Naive B cell (primary cell): Measurements from ENCODE around the gene IL3RA. TPM values are rescaled to one million over a fixed set of nuclear protein-coding genes. Genes with fewer than 3 reads are reported as not detected.

Source experiments
- ATAC-seq, 2 donors: fragments of 150-1000 bp; cut with Tn5 transposase; 2 replicates each; pipeline ENCODE4 v1.10.0; 2021; ENCODE audit warnings: low read depth in 2 of 2, mild to moderate bottlenecking in 2 of 2, moderate library complexity in 2 of 2
- DNase-seq: peaks from one replicate; pipeline ENCODE4 v3.0.0; 2022
- H3K27ac Mint-ChIP-seq, 6 donors: one replicate each; pipeline ENCODE4 v1.8.0; 2020 to 2022; ENCODE audit warnings: mild to moderate bottlenecking in 6 of 6, mixed read lengths in 6 of 6, moderate library complexity in 5 of 6, inconsistent platforms in 2 of 6
- H3K27me3 Mint-ChIP-seq, 3 donors: one replicate each; pipeline ENCODE4 v1.8.0; 2021 to 2022; ENCODE audit warnings: mixed read lengths in 3 of 3, mild to moderate bottlenecking in 1 of 3
- H3K36me3 Mint-ChIP-seq, 2 donors: one replicate each; pipeline ENCODE4 v1.8.0; 2020 to 2022; ENCODE audit warnings: mixed read lengths in 2 of 2, inconsistent platforms in 1 of 2, mild to moderate bottlenecking in 1 of 2
- H3K4me1 Mint-ChIP-seq, 3 donors: one replicate each; pipeline ENCODE4 v1.8.0; 2020 to 2022; ENCODE audit warnings: mixed read lengths in 3 of 3, inconsistent platforms in 1 of 3, mild to moderate bottlenecking in 1 of 3, moderate library complexity in 1 of 3
- H3K4me3 Mint-ChIP-seq, 8 donors: one replicate each; pipeline ENCODE4 v1.8.0; 2020 to 2022; ENCODE audit warnings: mild to moderate bottlenecking in 8 of 8, mixed read lengths in 8 of 8, moderate library complexity in 8 of 8, inconsistent platforms in 2 of 8
- H3K9me3 Mint-ChIP-seq, 7 donors: one replicate each; pipeline ENCODE4 v1.8.0; 2020 to 2022; ENCODE audit warnings: mixed read lengths in 7 of 7, mild to moderate bottlenecking in 5 of 7, inconsistent platforms in 2 of 7, moderate library complexity in 1 of 7
- polyA plus RNA-seq, 6 donors: library from polyadenylated mRNA; unstranded; fragments of 300-500 nt; fragmentation: Illumina TruSeq; gene quantifications; one replicate each; pipeline ENCODE4 v1.2.3, GENCODE V29; 2021; ENCODE audit warnings: low read depth in 6 of 6

The IL3RA gene
- polyA plus RNA-seq, 6 donors from 2014 or later: 4.1 to 33.6 (median 7.5) TPM

DNA sequence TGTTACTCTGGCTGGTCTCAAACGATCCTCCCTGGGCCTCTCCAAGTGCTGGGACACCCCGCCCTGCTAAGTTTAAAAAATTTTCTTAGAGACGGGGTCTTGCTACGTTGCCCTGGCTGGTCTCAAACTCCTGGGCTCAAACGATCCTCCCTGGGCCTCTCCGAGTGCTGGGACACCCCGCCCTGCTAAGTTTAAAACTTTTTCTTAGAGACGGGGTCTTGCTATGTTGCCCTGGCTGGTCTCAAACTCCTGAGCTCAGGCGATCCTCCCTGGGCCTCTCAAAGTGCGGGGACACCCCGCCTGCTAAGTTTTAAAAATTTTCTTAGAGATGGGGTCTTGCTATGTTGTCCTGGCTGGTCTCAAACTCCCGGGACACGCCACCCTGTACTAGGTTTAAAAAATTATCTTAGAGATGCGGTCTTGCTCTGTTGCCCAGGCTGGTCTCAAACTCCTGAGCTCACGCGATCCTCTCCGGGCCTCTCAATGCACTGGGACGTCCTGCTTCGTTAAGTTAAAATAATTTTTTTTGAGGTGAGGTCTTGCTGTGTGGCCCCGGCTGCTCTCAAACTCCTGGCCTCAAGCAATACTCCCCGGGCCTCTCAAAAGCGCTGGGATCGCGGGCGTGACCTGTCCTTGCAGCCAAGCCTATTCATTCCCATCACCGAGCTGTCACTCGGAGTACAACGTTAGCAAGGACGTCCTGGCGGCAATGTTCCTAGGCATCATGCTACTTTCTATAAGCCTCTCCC is 54.2 kb downstream of the IL3RA start:
- Mint-ChIP-seq H3K27me3 (no peaks in the 10 kb centered on the region), H3K9me3 (peaks cover 0 to 5% (median 0%) of the 10 kb centered on the region in 7 donors), H3K36me3 (peaks cover 9 to 29% of the 10 kb centered on the region in 2 donors), H3K4me3 (peak overlapping the region; percentile 88 to 97 (median 93)), H3K4me1 (peaks cover 42 to 55% (median 48%) of the 10 kb centered on the region in 3 donors), H3K27ac (peak overlapping the region in 4 of 6 donors; percentile 62 to 96 (median 82))
- ATAC-seq: no peak
- no peak for DNase-seq

DNA sequence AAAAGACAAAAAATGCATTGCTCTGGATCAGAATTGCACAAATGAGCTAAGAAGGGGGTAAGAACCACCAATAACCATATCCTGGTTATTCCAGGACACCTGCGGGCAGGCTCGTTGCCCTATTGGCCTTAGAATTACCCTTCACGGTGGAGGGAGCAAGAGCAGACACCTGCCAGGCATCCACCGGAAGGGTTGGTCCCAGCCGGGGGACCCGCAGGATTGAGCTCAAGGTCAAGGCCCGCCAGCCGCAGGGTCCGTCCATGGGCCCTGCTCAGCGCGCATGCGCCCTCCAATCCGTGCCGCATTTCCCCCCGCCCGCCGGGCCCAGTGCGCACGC is 54.8 kb downstream of the IL3RA start:
- ATAC-seq (no peak), DNase-seq (peak; percentile 93)
- peaks cover 0 to 5% (median 0%) of the 10 kb centered on the region in 7 donors for H3K9me3 Mint-ChIP-seq
- H3K4me3 Mint-ChIP-seq: peak overlapping the region; percentile 88 to 97 (median 93)
- peaks cover 47 to 58% (median 53%) of the 10 kb centered on the region in 3 donors for H3K4me1 Mint-ChIP-seq
- H3K27ac Mint-ChIP-seq: peak overlapping the region in 5 of 6 donors; percentile 42 to 99 (median 96)
- no peaks in the 10 kb centered on the region for H3K27me3 Mint-ChIP-seq
- H3K36me3 Mint-ChIP-seq: peaks cover 10 to 31% of the 10 kb centered on the region in 2 donors

DNA sequence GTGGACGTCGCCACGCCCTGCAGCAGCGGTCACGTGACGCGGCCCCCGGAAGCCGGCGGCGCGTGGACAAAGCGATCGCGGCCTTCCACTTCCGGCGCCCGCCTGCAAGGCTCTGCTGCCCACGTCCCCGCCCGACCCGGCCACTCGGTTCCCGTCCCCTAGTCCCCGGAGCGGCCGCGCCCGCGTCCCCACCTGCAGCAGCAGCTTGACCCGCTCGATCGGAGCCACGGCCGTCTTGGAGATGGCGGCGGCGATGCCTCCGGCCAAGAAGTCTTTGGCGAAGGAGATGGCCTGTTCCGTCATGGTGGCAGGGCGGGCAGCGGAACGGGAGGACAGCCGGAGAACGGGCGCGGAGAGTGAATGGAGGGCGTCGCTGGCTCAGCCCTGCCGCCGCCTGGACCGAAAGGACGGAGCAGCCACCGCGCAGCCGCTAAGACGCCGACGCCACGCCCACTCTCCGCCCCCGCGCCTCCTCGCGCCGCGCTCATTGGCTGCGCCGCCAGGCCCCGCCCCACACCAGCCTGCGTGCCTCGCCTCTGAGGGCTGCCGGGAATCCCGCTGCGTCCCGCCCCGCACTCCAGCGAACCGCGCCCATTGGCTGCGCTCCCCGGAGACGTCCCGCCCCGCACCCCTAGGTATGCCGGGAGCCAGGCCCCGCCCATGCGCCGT is 55.3 kb downstream of the IL3RA start, which contains the start of gene SLC25A6:
Gene SLC25A6 (minus strand): TSS at position 407 of the 669 bp plus-strand sequence. CDS start 104 bp downstream, at position 303.
- no peaks in the 10 kb centered on the region for H3K27me3 Mint-ChIP-seq
- H3K4me3 Mint-ChIP-seq: peak within 1 kb of the TSS; percentile 88 to 97 (median 93)
- H3K36me3 Mint-ChIP-seq: peaks cover 5 to 26% of the 10 kb centered on the region in 2 donors
- peaks cover 42 to 58% (median 48%) of the 10 kb centered on the region in 3 donors for H3K4me1 Mint-ChIP-seq
- peak within 1 kb of the TSS; percentile 75 to 99 (median 96) for H3K27ac Mint-ChIP-seq
- DNase-seq (peak; percentile 99), ATAC-seq (peak; percentile 94)
- peaks cover 0 to 5% (median 0%) of the 10 kb centered on the region in 7 donors for H3K9me3 Mint-ChIP-seq

DNA sequence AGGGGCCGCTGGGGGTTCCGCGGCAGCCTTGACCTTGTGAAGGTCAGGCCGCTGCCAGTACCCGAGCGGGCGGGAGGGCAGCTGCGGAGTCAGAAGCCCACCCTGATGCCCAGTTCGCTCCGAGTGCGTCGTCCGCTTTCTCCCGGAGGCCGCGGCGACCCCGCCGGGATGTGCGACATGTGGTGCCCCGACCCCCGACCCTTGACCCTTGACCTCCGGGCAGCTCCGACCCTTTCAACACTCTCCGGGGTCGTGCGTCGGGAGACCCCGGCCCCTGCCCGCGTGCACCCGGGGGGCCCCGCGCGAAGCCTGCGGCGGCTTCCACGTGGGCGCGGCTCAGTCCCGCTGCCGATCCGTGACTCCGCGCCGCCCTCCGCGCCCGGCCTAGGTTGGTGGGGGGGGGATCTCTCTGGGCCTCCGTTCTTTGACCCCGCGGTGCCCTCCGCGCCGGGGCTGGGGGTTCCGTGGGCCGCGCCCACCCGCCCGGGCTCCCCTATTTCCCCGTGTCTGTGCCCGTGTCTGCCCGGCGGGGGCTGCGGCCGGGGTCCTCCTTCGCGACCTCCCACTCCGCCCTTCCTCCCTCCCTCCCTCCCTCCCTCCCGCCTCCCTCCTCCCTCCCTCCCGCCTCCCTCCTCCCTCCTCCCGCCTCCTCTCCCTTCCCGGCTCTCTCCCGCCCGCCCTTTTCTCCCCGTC is 55.9 kb downstream of the IL3RA start:
- H3K36me3 Mint-ChIP-seq: peaks cover 5 to 25% of the 10 kb centered on the region in 2 donors
- H3K4me1 Mint-ChIP-seq: peaks cover 42 to 57% (median 47%) of the 10 kb centered on the region in 3 donors
- H3K9me3 Mint-ChIP-seq: peaks cover 0 to 5% (median 0%) of the 10 kb centered on the region in 7 donors
- H3K4me3 Mint-ChIP-seq: peak overlapping the region; percentile 88 to 97 (median 93)
- ATAC-seq: peak; percentile 40 to 44
- no peak for DNase-seq
- H3K27ac Mint-ChIP-seq: peak overlapping the region; percentile 64 to 99 (median 96)
- H3K27me3 Mint-ChIP-seq: no peaks in the 10 kb centered on the region

DNA sequence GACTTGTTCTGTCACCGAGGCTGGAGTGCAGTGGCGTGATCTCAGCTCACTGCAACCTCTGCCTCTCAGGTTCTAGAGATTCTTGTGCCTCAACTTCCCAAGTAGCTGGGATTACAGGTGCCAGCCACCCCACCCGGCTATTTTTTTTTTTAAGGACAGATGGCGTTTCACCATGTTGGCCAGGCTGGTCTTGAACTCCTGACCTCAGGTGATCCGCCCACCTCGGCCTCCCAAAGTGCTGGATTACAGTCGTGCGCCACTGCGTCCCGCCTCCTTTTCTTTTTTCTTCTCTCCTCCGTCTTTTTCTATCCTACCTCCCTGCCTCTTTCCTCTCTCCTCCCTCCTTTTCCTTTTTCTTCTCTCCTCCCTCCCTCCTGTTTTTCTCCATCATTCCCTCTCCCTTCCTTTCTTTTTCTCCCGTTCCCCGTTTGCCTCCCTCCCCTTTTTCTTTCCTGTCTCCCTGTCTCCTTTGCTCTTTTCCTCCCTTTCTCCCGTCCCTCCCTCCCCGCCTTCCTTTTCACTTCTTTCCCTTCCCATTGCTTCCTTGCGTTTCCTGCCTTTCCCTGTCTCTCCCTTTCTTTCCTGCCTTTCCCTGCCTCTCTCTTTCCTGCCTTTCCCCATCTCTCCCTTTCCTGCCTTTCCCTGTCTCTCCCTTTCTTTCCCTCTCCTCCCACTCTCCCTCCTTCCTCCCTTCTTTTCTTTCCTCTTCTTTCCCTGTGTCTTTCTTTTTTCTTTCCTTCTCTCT is 57.5 kb downstream of the IL3RA start:
- H3K9me3 Mint-ChIP-seq: peaks cover 0 to 5% (median 0%) of the 10 kb centered on the region in 7 donors
- H3K4me1 Mint-ChIP-seq: peaks cover 28 to 44% (median 39%) of the 10 kb centered on the region in 3 donors
- DNase-seq (no peak), ATAC-seq (no peak)
- H3K4me3 Mint-ChIP-seq: peak overlapping the region; percentile 84 to 95 (median 87)
- H3K27ac Mint-ChIP-seq: peak overlapping the region in 4 of 6 donors; percentile 56 to 96 (median 82)
- no peaks in the 10 kb centered on the region for H3K27me3 Mint-ChIP-seq
- peaks cover 5 to 10% of the 10 kb centered on the region in 2 donors for H3K36me3 Mint-ChIP-seq

DNA sequence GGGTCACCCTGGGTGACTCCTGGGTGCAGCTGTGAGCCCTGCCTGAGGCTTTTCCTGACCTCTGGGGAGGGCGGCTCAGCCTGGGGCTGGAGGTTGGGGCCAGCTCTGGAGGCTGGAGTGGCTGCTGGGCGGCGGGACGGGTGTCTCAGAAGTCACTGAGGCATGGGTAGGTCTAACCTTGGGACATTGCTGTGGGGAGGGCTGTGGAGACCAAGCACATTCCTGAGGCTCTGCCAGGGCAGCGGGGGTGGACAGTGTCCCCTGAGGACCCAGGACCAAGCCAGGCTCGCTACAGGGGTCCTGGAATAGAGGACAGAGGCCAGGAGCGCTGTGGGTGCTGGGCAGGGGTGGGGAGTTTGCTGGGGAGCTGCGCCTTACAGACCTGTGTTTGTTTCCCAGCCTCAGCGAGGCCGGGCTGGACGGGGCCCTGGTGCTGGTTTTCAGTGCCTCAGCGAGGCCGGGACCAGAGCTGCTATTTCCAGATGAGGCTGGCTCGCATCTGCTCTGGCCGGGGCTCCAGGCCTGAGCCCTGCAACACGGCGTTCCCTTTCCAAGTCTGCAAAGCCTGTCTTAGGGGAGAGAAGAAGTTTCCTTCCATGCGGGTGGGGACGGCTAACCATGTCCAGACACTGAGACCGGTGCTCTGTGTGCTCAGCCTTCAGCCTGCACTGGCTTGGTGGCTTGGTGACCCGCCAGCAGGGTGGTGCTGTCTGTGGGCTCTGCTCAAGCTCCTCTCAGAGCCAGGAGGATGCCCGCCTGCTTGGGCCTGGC is 58.3 kb downstream of the IL3RA start:
- DNase-seq: no peak
- no peaks in the 10 kb centered on the region for H3K27me3 Mint-ChIP-seq
- peaks cover 28 to 39% (median 37%) of the 10 kb centered on the region in 3 donors for H3K4me1 Mint-ChIP-seq
- peak overlapping the region in 6 of 8 donors; percentile 42 to 93 (median 76) for H3K4me3 Mint-ChIP-seq
- peaks cover 0 to 5% (median 0%) of the 10 kb centered on the region in 7 donors for H3K9me3 Mint-ChIP-seq
- H3K27ac Mint-ChIP-seq: peak overlapping the region in 1 of 6 donors; percentile 96
- ATAC-seq: no peak
- peaks cover 5 to 10% of the 10 kb centered on the region in 2 donors for H3K36me3 Mint-ChIP-seq

DNA sequence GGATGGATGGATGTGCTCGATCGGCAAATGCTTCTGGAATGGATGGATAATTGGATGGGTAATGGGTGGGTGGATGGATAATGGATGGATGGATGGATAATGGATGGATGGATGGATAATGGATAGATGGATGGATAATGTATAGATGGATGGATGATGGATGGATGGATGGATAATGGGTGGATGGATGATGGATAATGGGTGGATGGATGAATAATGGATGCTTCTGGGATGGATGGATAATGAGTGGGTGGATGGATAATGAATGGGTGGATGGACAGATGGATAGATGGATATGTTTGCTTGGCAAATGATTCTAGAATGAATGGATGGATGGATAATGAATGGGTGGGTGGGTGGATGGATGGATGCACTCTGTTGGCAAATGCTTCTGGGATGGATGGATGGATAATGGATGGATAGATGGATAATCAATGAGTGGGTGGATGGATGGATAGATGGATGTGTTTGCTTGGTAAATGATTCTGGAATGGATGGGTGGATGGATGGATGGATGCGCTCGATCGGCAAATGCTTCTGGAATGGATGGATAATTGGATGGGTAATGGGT is 59.1 kb downstream of the IL3RA start:
- ATAC-seq (no peak), DNase-seq (no peak)
- Mint-ChIP-seq H3K9me3 (peaks cover 0 to 5% (median 0%) of the 10 kb centered on the region in 7 donors), H3K4me1 (peaks cover 28 to 37% (median 36%) of the 10 kb centered on the region in 3 donors), H3K27me3 (no peaks in the 10 kb centered on the region), H3K36me3 (peaks cover 5 to 10% of the 10 kb centered on the region in 2 donors), H3K4me3 (peak overlapping the region in 3 of 8 donors; percentile 2 to 52 (median 33)), H3K27ac (peak overlapping the region in 2 of 6 donors; percentile 49 to 68)

DNA sequence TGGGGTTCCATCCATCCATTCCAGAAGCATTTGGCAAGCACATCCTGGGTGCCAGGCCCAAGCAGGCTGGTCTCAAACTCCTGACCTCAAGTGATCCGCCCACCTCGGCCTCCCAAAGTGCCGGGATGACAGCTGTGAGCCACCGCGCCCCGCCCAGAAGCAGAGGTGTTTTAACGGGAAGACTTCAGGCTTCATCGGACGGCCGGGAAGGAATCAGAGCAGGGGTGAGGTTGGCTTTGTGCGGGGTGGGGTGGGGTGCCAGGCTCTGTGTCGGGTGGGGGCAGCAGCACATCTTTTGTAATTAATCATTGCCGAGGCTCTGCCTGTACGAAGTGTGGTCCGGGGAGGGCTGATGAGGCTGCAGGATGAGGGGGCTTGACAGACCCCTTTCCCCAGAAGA is 60.4 kb downstream of the IL3RA start:
- peaks cover 28 to 37% (median 30%) of the 10 kb centered on the region in 3 donors for H3K4me1 Mint-ChIP-seq
- H3K36me3 Mint-ChIP-seq: peaks cover 5 to 10% of the 10 kb centered on the region in 2 donors
- no peak overlapping the region for H3K27ac Mint-ChIP-seq
- ATAC-seq: no peak
- no peak for DNase-seq
- peak overlapping the region in 1 of 8 donors; percentile 7 for H3K4me3 Mint-ChIP-seq
- H3K27me3 Mint-ChIP-seq: no peaks in the 10 kb centered on the region
- H3K9me3 Mint-ChIP-seq: peaks cover 0 to 5% (median 0%) of the 10 kb centered on the region in 7 donors

DNA sequence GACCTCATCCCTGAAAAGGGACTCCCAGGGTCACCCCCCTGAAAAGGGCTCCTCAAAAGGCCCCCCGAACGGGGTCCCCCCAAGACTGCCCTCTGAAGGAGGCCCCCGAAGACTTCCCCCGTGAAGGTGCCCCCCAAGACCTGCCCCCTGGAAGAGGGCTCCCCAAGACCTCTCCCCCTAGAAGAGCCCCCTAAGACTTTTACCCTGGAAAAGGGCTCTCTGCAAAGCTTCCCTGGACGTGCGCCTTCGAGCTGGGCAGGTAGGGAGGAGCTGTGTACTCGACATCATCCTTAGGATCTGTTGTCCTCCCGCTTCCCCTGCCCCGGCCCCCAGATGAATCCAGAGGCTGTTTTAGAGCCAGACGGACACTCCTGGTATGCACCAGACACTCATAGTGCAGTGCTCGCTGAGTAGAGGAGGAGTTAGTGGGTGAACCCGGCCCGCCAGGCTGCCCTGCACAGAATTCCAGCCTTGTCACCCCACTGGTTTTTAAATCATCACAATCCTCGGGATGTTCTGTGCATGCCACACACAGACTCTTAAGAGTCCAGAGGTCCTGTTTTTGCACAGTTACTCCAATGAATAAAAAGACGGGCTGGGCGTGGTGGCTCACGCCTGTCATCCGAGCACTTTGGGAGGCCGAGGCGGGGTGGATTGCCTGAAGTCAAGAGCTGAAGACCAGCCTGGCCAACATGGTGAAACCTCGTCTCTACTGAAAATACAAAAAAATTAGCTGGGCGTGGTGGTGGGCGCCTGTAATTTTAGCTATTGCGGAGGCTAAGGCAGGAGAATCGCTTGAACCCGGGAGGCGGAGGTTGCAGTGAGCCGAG is 61.1 kb downstream of the IL3RA start:
- DNase-seq (no peak), ATAC-seq (no peak)
- Mint-ChIP-seq H3K36me3 (peaks cover 5 to 10% of the 10 kb centered on the region in 2 donors), H3K27me3 (no peaks in the 10 kb centered on the region), H3K4me1 (peaks cover 28 to 37% (median 30%) of the 10 kb centered on the region in 3 donors), H3K4me3 (peak overlapping the region in 2 of 8 donors; percentile 22 to 66), H3K27ac (no peak overlapping the region), H3K9me3 (peaks cover 0 to 5% (median 0%) of the 10 kb centered on the region in 7 donors)

DNA sequence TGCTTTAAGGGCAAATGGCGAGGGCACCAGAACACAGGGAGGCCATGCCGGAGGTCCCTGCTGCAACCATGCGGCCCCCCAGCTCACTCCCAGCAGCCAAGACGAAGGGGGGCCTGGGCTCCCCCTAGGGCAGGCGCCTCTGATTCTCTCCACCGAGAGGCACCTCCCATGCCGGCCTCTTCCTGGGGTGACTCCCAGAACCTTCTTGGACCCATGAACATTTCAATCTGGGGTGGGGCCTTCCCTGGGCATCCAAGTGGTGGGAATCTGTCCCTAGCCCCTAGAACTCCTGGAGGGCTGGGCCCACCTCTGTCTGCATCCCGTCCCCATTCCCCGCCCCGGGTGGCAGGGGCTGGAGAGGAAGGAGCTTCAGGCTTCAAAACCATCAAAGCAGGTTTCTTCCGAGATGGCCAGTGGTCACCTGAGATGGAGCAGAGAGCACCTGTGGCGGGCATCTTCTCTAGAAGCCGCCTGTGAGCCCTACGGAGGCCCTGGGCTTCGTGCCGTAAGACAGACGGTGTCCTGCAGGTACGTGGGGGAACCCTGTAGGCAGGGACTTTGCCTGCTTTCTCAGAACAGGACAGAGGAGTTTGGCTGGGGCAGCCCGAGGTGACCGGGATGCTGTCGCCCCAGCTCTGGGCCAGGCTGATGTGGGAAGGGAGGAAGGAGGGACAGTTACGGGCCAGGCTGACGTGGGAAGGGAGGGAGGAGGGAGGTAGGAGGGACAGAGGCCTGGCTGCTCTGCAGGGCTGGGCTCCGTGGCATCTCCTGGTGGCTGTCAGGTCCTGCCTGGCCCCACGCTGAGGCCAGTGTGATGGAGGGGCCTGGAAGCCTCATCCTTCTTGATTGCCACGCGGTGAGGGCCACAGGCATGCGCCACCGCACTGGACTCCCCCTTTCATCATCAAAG is 62.1 kb downstream of the IL3RA start:
- DNase-seq: no peak
- ATAC-seq: no peak
- Mint-ChIP-seq H3K27me3 (no peaks in the 10 kb centered on the region), H3K4me1 (peaks cover 19 to 29% (median 22%) of the 10 kb centered on the region in 3 donors), H3K9me3 (peaks cover 0 to 5% (median 0%) of the 10 kb centered on the region in 7 donors), H3K4me3 (peak overlapping the region in 1 of 8 donors; percentile 61), H3K27ac (no peak overlapping the region), H3K36me3 (peaks cover 5 to 10% of the 10 kb centered on the region in 2 donors)
